Immature natural killer cell (primary cell): ENCODE measurements around the gene CCR5AS.

ENCODE experiments used
- DNase-seq, 3 donors: peaks; one replicate each; pipeline ENCODE4 v3.0.0; 2022; ENCODE audit warnings: mixed read lengths in 1 of 3
- H3K27ac Mint-ChIP-seq, 6 donors: one replicate each; pipeline ENCODE4 v1.8.0; 2020; ENCODE audit warnings: mixed read lengths in 6 of 6, mild to moderate bottlenecking in 5 of 6, inconsistent platforms in 4 of 6, moderate library complexity in 3 of 6
- H3K27me3 Mint-ChIP-seq, 3 donors: one replicate each; pipeline ENCODE4 v1.8.0; 2020 to 2021; ENCODE audit warnings: low read depth in 3 of 3, mild to moderate bottlenecking in 3 of 3, mixed read lengths in 3 of 3, moderate library complexity in 3 of 3, inconsistent platforms in 1 of 3
- H3K36me3 Mint-ChIP-seq, 3 donors: one replicate each; pipeline ENCODE4 v1.8.0; 2020; ENCODE audit warnings: mixed read lengths in 3 of 3, inconsistent platforms in 2 of 3, mild to moderate bottlenecking in 2 of 3
- H3K4me1 Mint-ChIP-seq, 2 donors: one replicate each; pipeline ENCODE4 v1.8.0; 2020; ENCODE audit warnings: inconsistent platforms in 2 of 2, mild to moderate bottlenecking in 2 of 2, mixed read lengths in 2 of 2, moderate library complexity in 1 of 2
- H3K4me3 Mint-ChIP-seq, 5 donors: one replicate each; pipeline ENCODE4 v1.8.0; 2020; ENCODE audit warnings: mild to moderate bottlenecking in 5 of 5, mixed read lengths in 5 of 5, inconsistent platforms in 3 of 5, moderate library complexity in 3 of 5
- H3K9me3 Mint-ChIP-seq, 6 donors: one replicate each; pipeline ENCODE4 v1.8.0; 2020; ENCODE audit warnings: mild to moderate bottlenecking in 6 of 6, mixed read lengths in 6 of 6, inconsistent platforms in 4 of 6, moderate library complexity in 3 of 6

The CCR5AS gene

GRCh38 chr3:46359733-46360493 is 47.0 kb downstream of the CCR5AS start:
- peak in 1 of 3 donors; percentile 31 for DNase-seq
- Mint-ChIP-seq H3K4me1 (peaks cover 54 to 74% of the 10 kb centered on the region in 2 donors), H3K9me3 (no peaks in the 10 kb centered on the region), H3K27me3 (peaks cover 0 to 3% (median 2%) of the 10 kb centered on the region in 3 donors), H3K4me3 (peak overlapping the region; percentile 36 to 74 (median 63)), H3K27ac (peak overlapping the region; percentile 1 to 84 (median 66)), H3K36me3 (peaks cover 0 to 9% (median 4%) of the 10 kb centered on the region in 3 donors)

DNA sequence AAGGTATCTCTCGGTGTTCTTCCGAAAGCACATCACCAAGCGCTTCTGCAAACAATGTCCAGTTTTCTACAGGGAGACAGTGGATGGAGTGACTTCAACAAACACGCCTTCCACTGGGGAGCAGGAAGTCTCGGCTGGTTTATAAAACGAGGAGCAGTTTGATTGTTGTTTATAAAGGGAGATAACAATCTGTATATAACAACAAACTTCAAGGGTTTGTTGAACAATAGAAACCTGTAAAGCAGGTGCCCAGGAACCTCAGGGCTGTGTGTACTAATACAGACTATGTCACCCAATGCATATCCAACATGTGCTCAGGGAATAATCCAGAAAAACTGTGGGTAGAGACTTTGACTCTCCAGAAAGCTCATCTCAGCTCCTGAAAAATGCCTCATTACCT is 48.4 kb downstream of the CCR5AS start:
- Mint-ChIP-seq H3K36me3 (peaks cover 0 to 3% (median 0%) of the 10 kb centered on the region in 3 donors), H3K27ac (peak overlapping the region in 2 of 6 donors; percentile 14 to 82), H3K4me3 (no peak overlapping the region), H3K27me3 (peaks cover 0 to 3% (median 2%) of the 10 kb centered on the region in 3 donors), H3K9me3 (no peaks in the 10 kb centered on the region), H3K4me1 (peaks cover 68 to 84% of the 10 kb centered on the region in 2 donors)
- DNase-seq: no peak

DNA sequence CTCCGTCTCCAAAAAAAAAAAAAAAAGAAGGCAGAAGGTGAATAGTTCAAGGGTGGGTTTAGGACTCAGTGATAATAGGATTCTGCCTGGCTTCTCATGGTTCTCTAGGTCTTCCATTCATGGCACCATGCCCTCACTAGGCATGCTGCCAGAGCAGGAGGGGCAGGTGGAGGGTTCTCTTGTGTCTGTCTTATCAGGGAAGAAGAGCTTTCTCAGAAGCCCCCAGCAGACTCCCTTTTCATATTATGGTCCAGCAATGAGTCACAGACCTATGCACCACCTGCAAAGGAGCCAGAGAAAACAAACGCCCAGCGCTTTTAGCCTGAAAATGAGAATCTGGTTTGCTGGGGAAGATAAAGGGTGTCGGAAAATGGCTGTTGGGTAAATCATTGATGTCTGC is 50.0 kb downstream of the CCR5AS start:
- Mint-ChIP-seq H3K27me3 (peaks cover 2 to 3% (median 3%) of the 10 kb centered on the region in 3 donors), H3K4me3 (no peak overlapping the region), H3K4me1 (peaks cover 73 to 90% of the 10 kb centered on the region in 2 donors), H3K27ac (no peak overlapping the region), H3K36me3 (peaks cover 0 to 3% (median 0%) of the 10 kb centered on the region in 3 donors), H3K9me3 (no peaks in the 10 kb centered on the region)
- DNase-seq: no peak

DNA sequence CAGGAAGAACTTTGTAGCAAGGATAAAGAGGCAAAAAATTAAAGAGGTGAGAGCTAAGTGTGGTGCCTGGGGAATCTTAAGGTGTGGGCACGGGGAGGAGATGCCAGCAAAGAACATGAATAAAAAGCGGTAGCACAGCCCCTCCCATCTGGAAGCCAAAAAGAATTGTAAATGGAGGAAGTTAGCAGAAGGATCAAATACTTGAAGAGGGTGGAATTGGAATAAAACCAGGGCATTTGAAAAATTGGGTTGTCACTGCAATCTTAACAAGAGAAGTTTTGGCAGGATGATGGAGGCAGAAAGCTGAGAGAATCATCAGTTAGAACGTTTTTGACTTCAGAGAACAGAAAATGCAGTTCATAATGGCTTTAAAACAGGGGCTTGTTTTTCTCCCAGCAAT is 50.6 kb downstream of the CCR5AS start:
- no peak for DNase-seq
- Mint-ChIP-seq H3K9me3 (no peaks in the 10 kb centered on the region), H3K36me3 (peaks cover 0 to 3% (median 0%) of the 10 kb centered on the region in 3 donors), H3K4me3 (peak overlapping the region in 2 of 5 donors; percentile 28 to 36), H3K4me1 (peaks cover 73 to 90% of the 10 kb centered on the region in 2 donors), H3K27me3 (peaks cover 2 to 3% (median 3%) of the 10 kb centered on the region in 3 donors), H3K27ac (peak overlapping the region in 5 of 6 donors; percentile 3 to 81 (median 30))

DNA sequence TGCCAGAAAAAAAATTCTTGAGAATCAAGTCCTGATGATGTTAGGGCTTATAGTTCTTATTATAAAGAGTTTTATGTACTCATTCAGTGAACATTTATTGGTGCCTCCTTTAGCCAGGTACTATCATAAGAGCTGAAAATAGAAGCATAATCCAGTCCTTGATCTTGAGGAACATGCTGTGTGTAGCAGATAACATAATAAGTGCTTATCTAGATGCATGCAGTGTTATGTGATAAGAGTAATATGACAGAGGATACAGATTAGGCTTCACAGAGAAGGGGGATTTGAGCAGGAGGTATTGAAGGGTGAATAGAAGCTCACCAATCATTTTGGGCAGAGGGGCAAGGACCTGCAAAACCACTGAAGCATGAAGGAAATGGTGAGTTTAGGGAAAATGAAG is 51.9 kb downstream of the CCR5AS start:
- no peaks in the 10 kb centered on the region for H3K9me3 Mint-ChIP-seq
- H3K27me3 Mint-ChIP-seq: peaks cover 0 to 3% (median 3%) of the 10 kb centered on the region in 3 donors
- no peak for DNase-seq
- H3K27ac Mint-ChIP-seq: peak overlapping the region; percentile 3 to 56 (median 34)
- H3K36me3 Mint-ChIP-seq: peaks cover 0 to 3% (median 0%) of the 10 kb centered on the region in 3 donors
- peak overlapping the region; percentile 2 to 68 (median 38) for H3K4me3 Mint-ChIP-seq
- peaks cover 73 to 90% of the 10 kb centered on the region in 2 donors for H3K4me1 Mint-ChIP-seq

- peak overlapping the region; percentile 48 to 70 (median 68) for H3K4me3 Mint-ChIP-seq
- H3K36me3 Mint-ChIP-seq: peaks cover 0 to 3% (median 0%) of the 10 kb centered on the region in 3 donors
- peak overlapping the region in 5 of 6 donors; percentile 17 to 80 (median 56) for H3K27ac Mint-ChIP-seq
- no peaks in the 10 kb centered on the region for H3K9me3 Mint-ChIP-seq
- DNase-seq: no peak
- H3K27me3 Mint-ChIP-seq: peaks cover 0 to 3% (median 3%) of the 10 kb centered on the region in 3 donors
- peaks cover 73 to 90% of the 10 kb centered on the region in 2 donors for H3K4me1 Mint-ChIP-seq
These were observed 52.4 kb downstream of the CCR5AS start for GRCh38 chr3:46354478-46354877.

- Mint-ChIP-seq H3K27me3 (peaks cover 0 to 3% (median 3%) of the 10 kb centered on the region in 3 donors), H3K36me3 (peaks cover 0 to 4% (median 0%) of the 10 kb centered on the region in 3 donors), H3K27ac (peak within 1 kb of the TSS; percentile 56 to 82 (median 70)), H3K9me3 (no peaks in the 10 kb centered on the region), H3K4me3 (peak within 1 kb of the TSS; percentile 68 to 81 (median 72)), H3K4me1 (peaks cover 74 to 90% of the 10 kb centered on the region in 2 donors)
- DNase-seq: no peak
These were observed 53.0 kb downstream of the CCR5AS start, which contains the start of gene CCR2 for GRCh38 chr3:46353647-46354410. CCR2 (plus strand) TSS chr3:46354111; CDS start chr3:46357528, 3,417 bp downstream.

DNA sequence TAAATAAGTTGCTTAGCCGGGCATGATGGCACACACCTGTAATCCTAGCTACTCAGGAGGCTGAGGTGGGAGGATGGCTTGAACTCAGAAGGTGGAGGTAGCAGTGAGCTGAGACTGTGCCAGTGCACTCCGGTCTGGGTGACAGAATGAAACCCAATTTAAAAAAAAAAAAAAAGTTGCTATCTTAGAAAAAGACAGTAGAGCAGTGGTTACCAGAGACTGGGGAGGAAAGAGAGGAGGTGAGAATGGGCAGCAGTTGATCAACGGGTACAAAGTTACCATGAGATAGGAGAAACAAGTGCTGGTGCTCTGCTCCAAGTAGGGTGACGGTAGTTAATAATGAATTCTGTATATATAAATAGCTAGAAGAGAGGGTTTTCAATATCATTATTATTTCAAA is 53.8 kb downstream of the CCR5AS start:
- peaks cover 0 to 3% (median under 1%) of the 10 kb centered on the region in 3 donors for H3K27me3 Mint-ChIP-seq
- peaks cover 80 to 90% of the 10 kb centered on the region in 2 donors for H3K4me1 Mint-ChIP-seq
- peak overlapping the region; percentile 39 to 82 (median 64) for H3K27ac Mint-ChIP-seq
- peaks cover 0 to 8% (median 0%) of the 10 kb centered on the region in 3 donors for H3K36me3 Mint-ChIP-seq
- peak overlapping the region; percentile 49 to 81 (median 72) for H3K4me3 Mint-ChIP-seq
- DNase-seq: peak in 1 of 3 donors; percentile 47
- peaks cover 0 to 2% (median 0%) of the 10 kb centered on the region in 6 donors for H3K9me3 Mint-ChIP-seq

GRCh38 chr3:46351646-46352045 is 55.2 kb downstream of the CCR5AS start:
- H3K9me3 Mint-ChIP-seq: peaks cover 0 to 2% (median 0%) of the 10 kb centered on the region in 6 donors
- peak overlapping the region in 3 of 5 donors; percentile 7 to 81 (median 43) for H3K4me3 Mint-ChIP-seq
- H3K36me3 Mint-ChIP-seq: peaks cover 0 to 5% (median 0%) of the 10 kb centered on the region in 3 donors
- peaks cover 0 to 3% (median 0%) of the 10 kb centered on the region in 3 donors for H3K27me3 Mint-ChIP-seq
- peaks cover 81 to 97% of the 10 kb centered on the region in 2 donors for H3K4me1 Mint-ChIP-seq
- no peak for DNase-seq
- H3K27ac Mint-ChIP-seq: peak overlapping the region in 5 of 6 donors; percentile 28 to 82 (median 48)

DNA sequence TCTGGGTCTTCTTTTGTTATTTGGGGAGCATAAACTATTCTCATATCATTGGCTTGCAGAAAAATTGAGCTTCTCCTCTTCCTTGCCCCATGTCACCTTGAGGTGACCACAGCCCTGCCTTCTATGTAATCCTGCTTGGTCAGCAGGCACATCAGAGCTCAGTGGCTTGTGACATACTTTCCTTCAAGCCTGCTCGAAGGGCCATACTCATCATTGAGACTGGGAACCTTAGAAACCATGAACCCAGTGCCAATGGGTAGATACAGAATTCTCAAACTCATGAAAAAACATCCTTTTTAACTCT is 56.7 kb downstream of the CCR5AS start:
- Mint-ChIP-seq H3K9me3 (peaks cover 0 to 2% (median 0%) of the 10 kb centered on the region in 6 donors), H3K36me3 (peaks cover 0 to 5% (median 0%) of the 10 kb centered on the region in 3 donors), H3K4me3 (peak overlapping the region; percentile 61 to 81 (median 70)), H3K27me3 (peaks cover 0 to 3% (median 0%) of the 10 kb centered on the region in 3 donors), H3K27ac (peak overlapping the region; percentile 43 to 93 (median 88)), H3K4me1 (peaks cover 75 to 85% of the 10 kb centered on the region in 2 donors)
- no peak for DNase-seq

GRCh38 chr3:46349484-46350261 is 57.2 kb downstream of the CCR5AS start:
- Mint-ChIP-seq H3K4me1 (peaks cover 70 to 79% of the 10 kb centered on the region in 2 donors), H3K27me3 (peaks cover 0 to 3% (median 0%) of the 10 kb centered on the region in 3 donors), H3K4me3 (peak overlapping the region; percentile 61 to 81 (median 70)), H3K36me3 (peaks cover 0 to 5% (median 0%) of the 10 kb centered on the region in 3 donors), H3K9me3 (peaks cover 0 to 2% (median 0%) of the 10 kb centered on the region in 6 donors), H3K27ac (peak overlapping the region; percentile 43 to 93 (median 88))
- DNase-seq: peak; percentile 47 to 60 (median 54)

DNA sequence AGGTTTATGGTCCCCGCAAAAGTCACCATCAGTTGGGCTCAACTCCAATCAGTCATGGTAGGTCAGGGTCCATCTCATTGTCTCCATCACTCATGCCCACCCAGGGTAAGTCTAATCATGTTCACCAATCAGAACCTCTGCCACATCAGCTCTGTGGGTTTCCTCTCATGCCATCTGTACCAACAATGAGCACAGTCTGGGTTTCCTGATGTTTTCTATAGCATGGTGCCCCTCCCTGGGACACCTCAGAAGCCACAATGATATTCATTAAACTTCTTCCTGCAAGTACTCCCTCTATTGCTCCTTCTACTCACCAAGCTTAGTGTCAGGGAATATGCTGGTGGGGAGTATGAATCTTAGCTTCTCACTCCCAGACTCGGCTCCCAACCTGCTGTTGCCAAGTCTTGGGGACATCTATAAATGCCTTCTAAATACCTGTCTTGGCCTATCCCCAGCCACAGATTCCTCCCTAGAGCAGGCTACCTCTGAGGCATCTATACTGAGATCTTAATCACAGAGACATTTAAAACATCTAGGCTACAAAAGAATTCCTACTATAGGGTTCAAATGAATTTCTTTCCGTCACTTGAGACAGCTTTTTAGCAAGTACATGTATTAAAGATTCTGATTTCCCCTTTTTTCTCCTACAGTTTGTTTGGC is 57.9 kb downstream of the CCR5AS start:
- Mint-ChIP-seq H3K36me3 (peaks cover 0 to 5% (median 0%) of the 10 kb centered on the region in 3 donors), H3K27me3 (peaks cover 0 to 3% (median 0%) of the 10 kb centered on the region in 3 donors), H3K27ac (peak overlapping the region; percentile 43 to 93 (median 88)), H3K4me1 (peaks cover 63 to 72% of the 10 kb centered on the region in 2 donors), H3K4me3 (peak overlapping the region; percentile 61 to 81 (median 70)), H3K9me3 (peaks cover 0 to 2% (median 0%) of the 10 kb centered on the region in 6 donors)
- no peak for DNase-seq
